WTC11 (cell line): ENCODE results near the gene LRSAM1. TPM values are rescaled to one million over a fixed set of nuclear protein-coding genes. Genes with fewer than 3 reads are reported as not detected.

Experiments
- ATAC-seq: fragments of 200-7000 bp; cut with Tn5 transposase; 2 replicates; pipeline ENCODE4 v1.10.0; 2021; ENCODE audit warnings: mild to moderate bottlenecking, moderate library complexity
- Bru-seq: library from RNA; stranded (reverse); fragments of 400-500 nt; gene quantifications from one replicate; lab custom pipeline; 2021; lab: Mats Ljungman, UMichigan
- CTCF ChIA-PET: fragments of 300-600 bp; sonication (Branson Sonifier 250); formaldehyde crosslinking; loops from one replicate; lab custom pipeline; 2021; ENCODE audit warnings: antibody characterized with exemption; lab: Charles Lee
- POLR2A ChIA-PET: fragments of 350-600 bp; sonication (Branson Sonifier 250); formaldehyde crosslinking; loops from one replicate; lab custom pipeline; 2021; ENCODE audit warnings: antibody characterized with exemption; lab: Charles Lee
- DNase-seq: peaks from one replicate; pipeline ENCODE4 v3.0.0; 2021; ENCODE audit warnings: low spot score
- H3K27ac Mint-ChIP-seq: 2 replicates; pipeline ENCODE4 v1.8.0; 2021; ENCODE audit warnings: mixed read lengths
- H3K27me3 Mint-ChIP-seq: 2 replicates; pipeline ENCODE4 v1.8.0; 2021; ENCODE audit warnings: low read depth, mild to moderate bottlenecking, moderate library complexity, mixed read lengths
- H3K36me3 Mint-ChIP-seq: 2 replicates; pipeline ENCODE4 v1.8.0; 2021; ENCODE audit warnings: mixed read lengths
- H3K4me1 Mint-ChIP-seq: 2 replicates; pipeline ENCODE4 v1.8.0; 2022; ENCODE audit warnings: mixed read lengths
- H3K4me3 Mint-ChIP-seq: 2 replicates; pipeline ENCODE4 v1.8.0; 2021; ENCODE audit warnings: mild to moderate bottlenecking, moderate library complexity, mixed read lengths
- H3K9me3 Mint-ChIP-seq: 2 replicates; pipeline ENCODE4 v1.8.0; 2021; ENCODE audit warnings: mixed read lengths
- AFF4 ChIP-seq: sonication (generic); formaldehyde crosslinking; IDR thresholded peaks from 2 replicates; pipeline ENCODE4 v1.8.1; 2023; ENCODE audit warnings: mild to moderate bottlenecking, missing genetic modification reagents, borderline replicate concordance
- CDX4 ChIP-seq: fragments of 250-450 bp; sonication (Bioruptor Pico); IDR thresholded peaks from 2 replicates; pipeline ENCODE4 v1.9.0; 2021; ENCODE audit warnings: moderate library complexity, mild to moderate bottlenecking, inconsistent platforms, borderline replicate concordance
- CREM ChIP-seq: sonication (generic); formaldehyde crosslinking; IDR thresholded peaks from 2 replicates; pipeline ENCODE4 v1.8.1; 2022; ENCODE audit warnings: mild to moderate bottlenecking, missing genetic modification reagents, moderate library complexity
- CTCF ChIP-seq: fragments of 200-600 bp; IDR thresholded peaks from 2 replicates; pipeline ENCODE4 v1.8.0; 2022; ENCODE audit warnings: antibody characterized with exemption
- E2F5 ChIP-seq: sonication (generic); formaldehyde crosslinking; IDR thresholded peaks from 2 replicates; pipeline ENCODE4 v1.8.1; 2022; ENCODE audit warnings: mild to moderate bottlenecking, moderate library complexity, missing genetic modification reagents
- ERG ChIP-seq: fragments of 250-450 bp; sonication (Bioruptor Pico); IDR thresholded peaks from 2 replicates; pipeline ENCODE4 v1.8.0; 2021; ENCODE audit warnings: mild to moderate bottlenecking
- GABPB1 ChIP-seq: sonication (generic); formaldehyde crosslinking; IDR thresholded peaks from 2 replicates; pipeline ENCODE4 v1.8.1; 2023; ENCODE audit warnings: mild to moderate bottlenecking, missing genetic modification reagents
- IRF1 ChIP-seq: sonication (generic); formaldehyde crosslinking; IDR thresholded peaks from 2 replicates; pipeline ENCODE4 v1.8.0; 2023; ENCODE audit warnings: missing genetic modification reagents
- IRF2 ChIP-seq: sonication (generic); formaldehyde crosslinking; IDR thresholded peaks from 2 replicates; pipeline ENCODE4 v1.8.0; 2022; ENCODE audit warnings: low read depth, missing genetic modification reagents, borderline replicate concordance
- JUN ChIP-seq: sonication (generic); formaldehyde crosslinking; IDR thresholded peaks from 2 replicates; pipeline ENCODE4 v1.8.0; 2023; ENCODE audit warnings: mild to moderate bottlenecking, missing genetic modification reagents
- MAX ChIP-seq: sonication (generic); formaldehyde crosslinking; IDR thresholded peaks from 2 replicates; pipeline ENCODE4 v1.8.0; 2022; ENCODE audit warnings: mild to moderate bottlenecking, missing genetic modification reagents
- NR2C2 ChIP-seq: sonication (generic); formaldehyde crosslinking; IDR thresholded peaks from 2 replicates; pipeline ENCODE4 v1.8.0; 2022; ENCODE audit warnings: mild to moderate bottlenecking, missing genetic modification reagents
- PRRX2 ChIP-seq: fragments of 250-450 bp; sonication (Bioruptor Pico); IDR thresholded peaks from 2 replicates; pipeline ENCODE4 v1.8.0; 2021; ENCODE audit warnings: mild to moderate bottlenecking
- SMAD3 ChIP-seq: sonication (generic); formaldehyde crosslinking; IDR thresholded peaks from 2 replicates; pipeline ENCODE4 v1.8.0; 2022; ENCODE audit warnings: missing genetic modification reagents, mild to moderate bottlenecking, borderline replicate concordance
- TEAD4 ChIP-seq: sonication (generic); formaldehyde crosslinking; IDR thresholded peaks from 2 replicates; pipeline ENCODE4 v1.8.0; 2022; ENCODE audit warnings: mild to moderate bottlenecking, missing genetic modification reagents
- ZBTB43 ChIP-seq: sonication (generic); formaldehyde crosslinking; IDR thresholded peaks from 2 replicates; pipeline ENCODE4 v1.8.1; 2023; ENCODE audit warnings: mild to moderate bottlenecking, missing genetic modification reagents
- ZNF416 ChIP-seq: fragments of 250-450 bp; sonication (Bioruptor Pico); IDR thresholded peaks from 2 replicates; pipeline ENCODE4 v1.9.0; 2021; ENCODE audit warnings: mild to moderate bottlenecking, inconsistent platforms
- ZNF532 ChIP-seq: fragments of 250-450 bp; sonication (Bioruptor Pico); IDR thresholded peaks from 2 replicates; pipeline ENCODE4 v1.9.0; 2021; ENCODE audit warnings: mild to moderate bottlenecking, borderline replicate concordance
- long read RNA-seq, 3 experiments: library from RNA in 1 of 3; library from capped mRNA in 1 of 3; library from polyadenylated mRNA in 1 of 3; unstranded in 2 of 3; stranded (forward) in 1 of 3; transcript quantifications; one replicate each; pipeline ENCODE4 v2.0.0, GENCODE V29; 2021
- total RNA-seq: library from RNA; stranded (reverse); gene quantifications from 3 replicates; pipeline ENCODE4 v1.2.3, GENCODE V29; 2021

The LRSAM1 gene
- total RNA-seq (24.6 to 32.4 TPM (median 28.8 TPM) in 3 replicates), Bru-seq, nascent RNA (percentile 59 among the genes with signal in this experiment)
- long read RNA-seq, experiment 1, transcript LRSAM1-202 (25 exons, 3,376 nt), result minor isoform, 27 of 135 reads
- long read RNA-seq, experiment 1, transcript LRSAM1-201 (26 exons, 3,146 nt), result major isoform, 55 of 135 reads
- long read RNA-seq, experiment 1, partial matches to known transcripts, result 20 of 135 reads
- long read RNA-seq, experiment 1, other reads (novel, unspliced or antisense), result 32 of 135 reads
- long read RNA-seq, experiment 2, partial matches to known transcripts, result 13 of 25 reads
- long read RNA-seq, experiment 2, other reads (novel, unspliced or antisense), result 7 of 25 reads
- long read RNA-seq, experiment 3, partial matches to known transcripts, result 7 of 17 reads
- long read RNA-seq, experiment 3, other reads (novel, unspliced or antisense), result 3 of 17 reads

GRCh38 chr9:127450830-127451607 is at the start of gene LRSAM1, which contains the start of gene RPL12:
TSS of gene LRSAM1 (plus strand) at chr9:127451510. CDS start at chr9:127454528, 3,018 bp downstream.
TSS of gene RPL12 (minus strand) at chr9:127451406. CDS start at chr9:127451317, 89 bp downstream.
- Mint-ChIP-seq H3K27ac (peak within 1 kb of the TSS; percentile 99), H3K4me3 (peak within 1 kb of the TSS; percentile 97), H3K4me1 (peaks cover 34% of the 10 kb centered on the region), H3K9me3 (no peaks in the 10 kb centered on the region), H3K27me3 (no peaks in the 10 kb centered on the region), H3K36me3 (peaks cover 63% of the 10 kb centered on the region)
- DNase-seq (peak; percentile 98), ATAC-seq (peak; percentile 50)
- ChIA-PET POLR2A (interaction anchor here (0.9 to 1.4 kb wide), 5 partner anchors 9 to 419 kb away, joined by 3 to 9 read pairs (median 4); partner anchors contain the start of gene ZNF79), CTCF (interaction anchor here (1.0 to 2.5 kb wide), 3 partner anchors 27 to 284 kb away, joined by 3 to 11 read pairs (median 4); partner anchors contain the start of genes TOR2A and ZNF79)
- TF ChIP-seq JUN (no peak; the same call in none of the 2 replicates), ERG (CRISPR knock-in tag) (peak; percentile 75), PRRX2 (no peak), SMAD3 (CRISPR knock-in tag) (peak; percentile 64; the same call in 1 of the 2 replicates), AFF4 (CRISPR knock-in tag) (peak; percentile 87; the same call in 1 of the 2 replicates), ZNF532 (peak; percentile 51; the same call in 1 of the 2 replicates), ZBTB43 (CRISPR knock-in tag) (peak; percentile 47; the same call in 1 of the 2 replicates), CDX4 (CRISPR knock-in tag) (no peak), GABPB1 (CRISPR knock-in tag) (peak; percentile 84), CREM (CRISPR knock-in tag) (peak; percentile 91), ZNF416 (peak; percentile 32; the same call in 1 of the 2 replicates), MAX (peak; percentile 96), IRF2 (CRISPR knock-in tag) (no peak), E2F5 (CRISPR knock-in tag) (no peak), CTCF (no peak), IRF1 (CRISPR knock-in tag) (no peak), NR2C2 (no peak), TEAD4 (CRISPR knock-in tag) (peak; percentile 11; the same call in 1 of the 2 replicates)
